IMR-90 (cell line): ENCODE measurements around the gene DPH2. TPM values are rescaled to one million over a fixed set of nuclear protein-coding genes. Genes with fewer than 3 reads are reported as not detected.

Experiments used
- ATAC-seq: fragments of 200-7000 bp; cut with Tn5 transposase; 2 replicates; pipeline ENCODE4 v1.9.1; 2020; ENCODE audit warnings: low read depth, mild to moderate bottlenecking, moderate library complexity
- BruUV-seq: library from RNA; stranded (reverse); fragments of 400-500 nt; replicated peaks from 2 replicates; lab custom pipeline; 2021; lab: Mats Ljungman, UMichigan
- CTCF ChIA-PET: fragments of 300-600 bp; formaldehyde crosslinking; extraction: SDS; loops from one replicate; lab custom pipeline; 2021; ENCODE audit warnings: antibody characterized with exemption; lab: Yijun Ruan, JAX
- POLR2A ChIA-PET: fragments of 300-600 bp; sonication (Branson Sonifier 250); formaldehyde crosslinking; loops from one replicate; lab custom pipeline; 2022; ENCODE audit warnings: antibody characterized with exemption; ENCODE audit not compliant: unreplicated experiment; lab: Charles Lee
- DNase-seq: peaks from one replicate; pipeline ENCODE4 v3.0.0; 2013
- H2AFZ ChIP-seq: replicated peaks from 2 replicates; pipeline ENCODE3; 2013; ENCODE audit warnings: low read length, mild to moderate bottlenecking; ENCODE audit not compliant: poor library complexity
- H2AK5ac ChIP-seq: 2 replicates; pipeline ENCODE4 v1.6.1; 2013; ENCODE audit warnings: low read depth, low read length, inconsistent platforms
- H2AK9ac ChIP-seq: replicated peaks from 2 replicates; pipeline ENCODE3; 2013; ENCODE audit warnings: mild to moderate bottlenecking, low read depth, low read length, moderate library complexity; ENCODE audit not compliant: poor library complexity
- H2BK120ac ChIP-seq: 2 replicates; pipeline ENCODE4 v1.6.1; 2013; ENCODE audit warnings: low read depth, low read length, inconsistent platforms
- H2BK15ac ChIP-seq: 3 replicates; pipeline ENCODE4 v1.6.1; 2013; ENCODE audit warnings: low read depth, low read length, inconsistent platforms
- H2BK20ac ChIP-seq: 2 replicates; pipeline ENCODE4 v1.6.1; 2013; ENCODE audit warnings: low read depth, mild to moderate bottlenecking, inconsistent platforms, low read length, moderate library complexity
- H2BK5ac ChIP-seq: 2 replicates; pipeline ENCODE4 v1.6.1; 2013; ENCODE audit warnings: mild to moderate bottlenecking, low read depth, low read length, inconsistent platforms; ENCODE audit not compliant: poor library complexity, severe bottlenecking
- H3K14ac ChIP-seq: replicated peaks from 2 replicates; pipeline ENCODE4 v1.6.1; 2013; ENCODE audit warnings: low read depth, low read length, inconsistent platforms
- H3K18ac ChIP-seq: 2 replicates; pipeline ENCODE4 v1.6.1; 2013; ENCODE audit warnings: low read depth, low read length, control low read depth
- H3K23ac ChIP-seq: 2 replicates; pipeline ENCODE4 v1.6.1; 2013; ENCODE audit warnings: low read depth, low read length, inconsistent platforms
- H3K27ac ChIP-seq: 2 replicates; pipeline ENCODE4 v1.5.1; 2013; ENCODE audit warnings: mild to moderate bottlenecking, control low read depth, low read length; ENCODE audit not compliant: insufficient read depth
- H3K27me3 ChIP-seq: 2 replicates; pipeline ENCODE4 v1.6.1; 2013; ENCODE audit warnings: low read length; ENCODE audit not compliant: control insufficient read depth, insufficient read depth
- H3K36me3 ChIP-seq: 2 replicates; pipeline ENCODE4 v1.6.1; 2013; ENCODE audit warnings: low read length, mixed read lengths; ENCODE audit not compliant: control insufficient read depth, insufficient read depth
- H3K4ac ChIP-seq: 2 replicates; pipeline ENCODE4 v1.6.1; 2013; ENCODE audit warnings: low read depth, low read length, inconsistent platforms
- H3K4me1 ChIP-seq: 2 replicates; pipeline ENCODE4 v1.6.1; 2013; ENCODE audit warnings: low read length, mixed read lengths; ENCODE audit not compliant: control insufficient read depth, insufficient read depth
- H3K4me2 ChIP-seq: 2 replicates; pipeline ENCODE4 v1.6.1; 2013; ENCODE audit warnings: low read depth, mild to moderate bottlenecking, control low read depth, low read length, moderate library complexity
- H3K4me3 ChIP-seq: 2 replicates; pipeline ENCODE4 v1.5.1; 2013; ENCODE audit warnings: low read depth, mild to moderate bottlenecking, control low read depth, low read length, moderate library complexity; ENCODE audit not compliant: insufficient read depth
- H3K56ac ChIP-seq: 2 replicates; pipeline ENCODE4 v1.6.1; 2013; ENCODE audit warnings: low read length, inconsistent platforms; ENCODE audit not compliant: insufficient read depth; ENCODE audit errors: extremely low read depth
- H3K79me1 ChIP-seq, 2 experiments: 2 replicates each; pipeline ENCODE4 v1.6.1; 2013; ENCODE audit warnings: low read length in 2 of 2, inconsistent platforms in 1 of 2, low read depth in 1 of 2
- H3K9ac ChIP-seq: 2 replicates; pipeline ENCODE4 v1.6.1; 2013; ENCODE audit warnings: low read depth, low read length, control low read depth
- H3K9me1 ChIP-seq: 2 replicates; pipeline ENCODE4 v1.6.1; 2013; ENCODE audit warnings: low read length, inconsistent platforms; ENCODE audit not compliant: insufficient read depth
- H3K9me3 ChIP-seq: 2 replicates; pipeline ENCODE4 v1.6.1; 2013; ENCODE audit warnings: low read length; ENCODE audit not compliant: control insufficient read depth, insufficient read depth
- H4K20me1 ChIP-seq: 2 replicates; pipeline ENCODE4 v1.6.1; 2013; ENCODE audit warnings: low read length, inconsistent platforms; ENCODE audit not compliant: insufficient read depth
- H4K5ac ChIP-seq: 2 replicates; pipeline ENCODE4 v1.6.1; 2013; ENCODE audit warnings: mild to moderate bottlenecking, low read depth, low read length, control low read depth
- H4K8ac ChIP-seq, 2 experiments: 2 replicates each; pipeline ENCODE4 v1.6.1; 2013; ENCODE audit warnings: low read depth in 2 of 2, low read length in 2 of 2, control low read depth in 1 of 2, inconsistent platforms in 1 of 2
- H4K91ac ChIP-seq: 2 replicates; pipeline ENCODE4 v1.6.1; 2013; ENCODE audit warnings: low read depth, low read length, inconsistent platforms; ENCODE audit not compliant: insufficient read depth
- BHLHE40 ChIP-seq: fragments of 150-350 bp; IDR thresholded peaks from 2 replicates; pipeline ENCODE4 v1.6.1; 2016; ENCODE audit warnings: mild to moderate bottlenecking, low read depth, low read length
- CEBPB ChIP-seq: IDR thresholded peaks from 2 replicates; pipeline ENCODE4 v1.6.1; 2012; ENCODE audit warnings: low read depth, low read length, improper control_type of control experiment
- CHD1 ChIP-seq: IDR thresholded peaks from 2 replicates; pipeline ENCODE4 v1.6.1; 2012; ENCODE audit warnings: low read depth, low read length, improper control_type of control experiment
- CTCF ChIP-seq: conservative IDR thresholded peaks from 2 replicates; pipeline ENCODE4 v1.5.1; 2012; ENCODE audit warnings: mild to moderate bottlenecking, low read depth, low read length, improper control_type of control experiment
- ELK1 ChIP-seq: fragments of 150-350 bp; IDR thresholded peaks from 2 replicates; pipeline ENCODE4 v1.6.1; 2016; ENCODE audit warnings: low read depth, mild to moderate bottlenecking, low read length, moderate library complexity, borderline replicate concordance
- MAFK ChIP-seq: IDR thresholded peaks from 2 replicates; pipeline ENCODE4 v1.6.1; 2012; ENCODE audit warnings: low read depth, low read length, improper control_type of control experiment
- MAZ ChIP-seq: IDR thresholded peaks from 2 replicates; pipeline ENCODE4 v1.6.1; 2012; ENCODE audit warnings: low read depth, mild to moderate bottlenecking, low read length, improper control_type of control experiment, moderate library complexity, borderline replicate concordance
- MXI1 ChIP-seq: IDR thresholded peaks from 2 replicates; pipeline ENCODE4 v1.6.1; 2012; ENCODE audit warnings: low read depth, mild to moderate bottlenecking, low read length, moderate library complexity, borderline replicate concordance
- POLR2A ChIP-seq: IDR thresholded peaks from 2 replicates; pipeline ENCODE4 v1.6.1; 2012; ENCODE audit warnings: mild to moderate bottlenecking, low read depth, low read length
- RCOR1 ChIP-seq: IDR thresholded peaks from 2 replicates; pipeline ENCODE4 v1.6.1; 2012; ENCODE audit warnings: mild to moderate bottlenecking, low read length, improper control_type of control experiment; ENCODE audit not compliant: insufficient replicate concordance
- RFX5 ChIP-seq: IDR thresholded peaks from 2 replicates; pipeline ENCODE4 v1.8.0; 2012; ENCODE audit warnings: low read depth, mild to moderate bottlenecking, low read length, moderate library complexity
- SMC3 ChIP-seq: fragments of 150-350 bp; IDR thresholded peaks from 2 replicates; pipeline ENCODE4 v1.6.1; 2016; ENCODE audit warnings: low read depth, mild to moderate bottlenecking, antibody characterized with exemption, low read length, moderate library complexity
- USF2 ChIP-seq: fragments of 150-350 bp; IDR thresholded peaks from 2 replicates; pipeline ENCODE4 v1.6.1; 2017; ENCODE audit warnings: mild to moderate bottlenecking, antibody characterized with exemption, low read length, low read depth
- WGBS, 2 experiments: methylation state at CpG; one replicate each; pipeline versions ENCODE4 v1.1.5 to v1.1.7; 2013; ENCODE audit warnings: missing lambda C conversion rate in 2 of 2; ENCODE audit not compliant: insufficient read length in 1 of 2; ENCODE audit errors: extremely low coverage in 2 of 2; 5-methylcytosine and 5-hydroxymethylcytosine counted together
- dilution Hi-C: fragments of 300-500 bp; cut with HindIII; formaldehyde crosslinking; loops from one replicate; pipeline ENCODE4 v1.14.3; 2018; ENCODE audit warnings: low sequenced_read_pairs; ENCODE audit not compliant: unreplicated experiment
- in situ Hi-C: fragments of 300-500 bp; cut with MboI; formaldehyde crosslinking; loops from 3 replicates; pipeline ENCODE4 v1.14.3; 2019; ENCODE audit warnings: low sequenced_read_pairs, inconsistent platforms, mixed read lengths
- intact Hi-C: fragments of 100-400 bp; cut with micrococcal nuclease; formaldehyde crosslinking; loops from 2 replicates; pipeline ENCODE4 v1.10.0; 2022
- polyA plus RNA-seq, 3 experiments: library from polyadenylated mRNA; depleted of rRNA; stranded (reverse); fragments of >200 nt; gene quantifications; 2 replicates each; pipeline ENCODE4 v1.2.3, GENCODE V29; 2012; ENCODE audit warnings: low replicate concordance in 1 of 3
- total RNA-seq: library from RNA; depleted of rRNA; stranded (reverse); fragments of >200 nt; gene quantifications from 2 replicates; pipeline ENCODE4 v1.2.3, GENCODE V29; 2012

Gene DPH2
- total and polyA plus RNA-seq, 2 of the 4 experiments (the other 2 are of a cell fraction), result 21.0 to 32.2 TPM

- in situ Hi-C loops (loop anchor here (25.0 kb wide), 1 partner anchor 437 kb away; the partner anchor contains the start of gene PTPRF), dilution Hi-C loops (no loop called here), intact Hi-C loops (no loop called here)
- Histone ChIP-seq H3K4ac (peak within 1 kb of the TSS; percentile 74), H2BK120ac (no peak within 1 kb of the TSS), H3K4me3 (peak within 1 kb of the TSS; percentile 76), H3K23ac (peak within 1 kb of the TSS; percentile 86), H3K79me1 (peaks cover 38 to 58% of the 10 kb centered on the region in 2 experiments; a peak in 3 of 4 replicates), H2BK15ac (no peak within 1 kb of the TSS), H3K27ac (peak within 1 kb of the TSS; percentile 73), H2AK5ac (peak within 1 kb of the TSS; percentile 76), H4K20me1 (peaks cover 25% of the 10 kb centered on the region), H3K14ac (peak within 1 kb of the TSS; percentile 58), H2AK9ac (peak within 1 kb of the TSS; percentile 94), H3K18ac (no peak within 1 kb of the TSS; the same call in 1 of the 2 replicates), H2BK20ac (no peak within 1 kb of the TSS), H4K91ac (peak within 1 kb of the TSS; percentile 28; the same call in 1 of the 2 replicates), H3K4me1 (peaks cover 12% of the 10 kb centered on the region), H3K9me3 (no peaks in the 10 kb centered on the region), H3K27me3 (no peaks in the 10 kb centered on the region), H2AFZ (peak within 1 kb of the TSS; percentile 99), H3K36me3 (peaks cover 25% of the 10 kb centered on the region), H4K5ac (peak within 1 kb of the TSS; percentile 24; the same call in 1 of the 2 replicates), H2BK5ac (peak within 1 kb of the TSS; percentile 66), H3K9ac (peak within 1 kb of the TSS; percentile 71), H4K8ac (peak within 1 kb of the TSS; percentile 22 to 83), H3K4me2 (peak within 1 kb of the TSS; percentile 89), H3K56ac (peak within 1 kb of the TSS; percentile 45; the same call in 1 of the 2 replicates), H3K9me1 (peaks cover 30% of the 10 kb centered on the region)
- WGBS, 2 experiments, result 2% methylated on average over 50 of the region's 93 CpGs; no CpG with 5 or more reads in 1 of the 2 experiments
- peak; percentile 73 for ATAC-seq
- DNase-seq, result peak; percentile 89
- CTCF ChIA-PET, result no interaction called here
- POLR2A ChIA-PET, result interaction anchor here (0.6 kb wide), 1 partner anchor 19 kb away, joined by 9 read pairs; no protein-coding TSS in a partner anchor
- no TSS peak for BruUV-seq
- no peak for TF ChIP-seq ELK1
- no peak for TF ChIP-seq SMC3
- TF ChIP-seq POLR2A, result peak; percentile 77
- TF ChIP-seq MAZ, result peak; percentile 19; the same call in 1 of the 2 replicates
- TF ChIP-seq CTCF, result peak; percentile 23; the same call in 1 of the 2 replicates
- TF ChIP-seq CHD1, result no peak
- no peak for TF ChIP-seq RCOR1
- peak; percentile 65; the same call in 1 of the 2 replicates for TF ChIP-seq MXI1
- TF ChIP-seq BHLHE40, result peak; percentile 44; the same call in 1 of the 2 replicates
- no peak for TF ChIP-seq CEBPB
- TF ChIP-seq USF2, result peak; percentile 100
- TF ChIP-seq RFX5, result no peak
- no peak for TF ChIP-seq MAFK
Measured at GRCh38 chr1:43974443-43975248, 4.8 kb downstream of the DPH2 start, which contains the start of gene ATP6V0B. Gene ATP6V0B, plus strand, starts transcription at chr1:43974960. Its CDS starts 81 bp downstream, at chr1:43975041.
